Fibroblast of skin of left biceps (primary cell): Measurements from ENCODE around the gene BICRA.
"Not testable (repeated sequence)": the region's sequence is repeated elsewhere in the genome, so short reads cannot be mapped to it uniquely, and the experiment has no call there.

Experiments
- DNase-seq, 2 experiments: peaks; one replicate each; pipeline ENCODE4 v3.0.0-alpha.2; 2013; ENCODE audit warnings: low read depth in 2 of 2

Gene BICRA

DNA sequence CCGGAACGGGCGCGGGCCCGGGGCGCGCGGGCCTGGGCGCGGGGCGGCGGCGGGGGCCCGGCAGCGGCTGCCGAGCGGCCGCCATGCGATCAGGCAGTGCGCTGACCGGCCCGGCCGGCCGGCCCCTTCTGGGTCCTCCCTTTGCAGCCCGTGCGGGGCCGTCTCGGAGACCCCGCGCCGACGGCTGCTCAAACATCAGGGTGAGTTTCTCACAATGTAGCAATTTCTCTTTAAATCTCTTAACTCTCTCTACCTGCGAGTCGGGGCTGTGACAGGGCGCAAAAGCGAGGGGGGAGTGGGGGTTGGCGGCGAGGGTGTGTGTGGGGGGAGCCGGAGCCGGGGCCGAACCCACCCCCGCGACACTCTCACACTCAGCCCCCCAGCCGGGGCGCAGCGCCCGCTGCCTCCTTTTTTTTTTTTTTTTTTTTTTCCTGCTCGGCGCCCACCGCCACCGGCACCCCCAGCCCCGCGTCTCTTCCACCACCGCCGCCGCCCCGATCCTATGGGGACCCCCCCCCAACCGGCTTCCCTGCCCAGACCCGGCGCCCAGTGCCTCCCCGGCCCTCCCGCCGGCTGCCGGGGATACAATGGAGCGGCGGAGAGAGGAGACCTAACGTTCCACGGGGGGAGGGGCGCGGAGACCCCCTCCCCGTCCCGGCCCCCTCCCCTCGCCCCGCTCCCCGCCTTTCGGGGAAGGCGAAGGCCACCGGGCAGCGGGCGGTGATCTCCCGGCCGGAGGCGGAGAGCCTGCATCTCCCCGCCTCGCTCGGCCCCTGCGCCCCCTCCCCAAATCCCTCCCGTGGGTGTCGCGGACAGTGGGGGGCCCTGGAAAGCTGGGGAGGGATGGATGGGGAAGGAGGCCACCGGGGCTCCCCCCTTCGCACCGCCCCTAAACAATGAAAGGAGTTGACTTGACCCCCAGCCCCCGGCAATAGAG, at the start of gene BICRA:
Gene BICRA (plus strand): TSS at position 166 of the 937 bp plus-strand sequence. CDS start 64,441 bp downstream, outside the sequence.
- peak; percentile 56 to 63 for DNase-seq

DNA sequence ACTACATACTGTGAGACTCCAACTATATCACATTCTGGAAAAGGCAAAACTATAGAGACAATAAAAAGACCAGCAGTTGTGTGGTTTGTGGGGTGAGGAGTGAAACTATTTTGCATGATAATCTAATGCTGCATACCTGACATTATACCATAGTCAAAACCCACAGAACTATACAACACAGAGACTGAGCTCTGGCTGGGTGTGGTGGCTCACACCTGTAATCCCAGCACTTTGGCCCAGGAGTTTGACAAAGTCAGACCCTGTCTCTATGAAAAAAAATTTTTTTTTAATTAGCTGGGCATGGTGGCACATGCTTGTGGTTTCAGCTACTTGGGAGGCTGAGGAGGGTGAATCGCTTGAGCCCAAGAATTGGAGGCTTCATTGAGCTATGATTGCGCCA, 47.9 kb upstream of the BICRA start:
- no peak for DNase-seq

GRCh38 chr19:47561440-47562057, 47.4 kb upstream of the BICRA start:
- DNase-seq, result no peak

GRCh38 chr19:47564081-47564480, 44.9 kb upstream of the BICRA start:
- no peak for DNase-seq

GRCh38 chr19:47569331-47569730, 39.6 kb upstream of the BICRA start:
- no peak for DNase-seq

DNA sequence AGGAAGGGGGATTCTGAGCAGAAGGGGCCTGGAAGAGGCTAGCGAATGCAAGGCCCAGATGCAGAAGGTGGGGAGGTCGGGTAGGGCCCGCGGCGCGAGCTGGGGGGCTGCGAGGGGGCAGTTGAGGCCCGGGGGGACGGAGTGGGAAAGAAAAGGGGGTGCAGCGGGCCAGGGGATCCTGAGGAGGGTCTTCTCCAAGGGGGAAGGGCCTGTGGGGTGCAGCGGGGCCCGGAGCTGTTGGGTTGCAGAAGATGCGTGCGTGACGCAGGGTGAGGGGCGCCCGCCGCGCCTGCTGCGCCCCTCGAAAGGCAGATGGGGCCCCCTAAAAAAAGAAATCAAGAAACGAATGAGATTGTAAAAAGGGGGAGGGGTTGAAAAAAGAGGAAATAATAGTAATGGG, 36.3 kb upstream of the BICRA start:
- DNase-seq, result no peak

- peak; percentile 25 to 26 for DNase-seq
Measured at GRCh38 chr19:47573071-47574026, 35.6 kb upstream of the BICRA start, which contains the start of gene ZNF541. Gene ZNF541 (minus strand): TSS chr19:47573148. CDS start chr19:47555856, 17,292 bp downstream.

- no peak for DNase-seq
Measured at GRCh38 chr19:47580397-47580796, 28.5 kb upstream of the BICRA start.

- DNase-seq, result no peak
Measured at GRCh38 chr19:47581605-47582319, 27.2 kb upstream of the BICRA start.

GRCh38 chr19:47582320-47582909, 26.5 kb upstream of the BICRA start:
- DNase-seq, result peak; percentile 55 to 66

- not testable (repeated sequence) for DNase-seq
Measured at GRCh38 chr19:47583161-47583560, 25.8 kb upstream of the BICRA start.

- no peak for DNase-seq
Measured at GRCh38 chr19:47587295-47587694, 21.6 kb upstream of the BICRA start.

DNA sequence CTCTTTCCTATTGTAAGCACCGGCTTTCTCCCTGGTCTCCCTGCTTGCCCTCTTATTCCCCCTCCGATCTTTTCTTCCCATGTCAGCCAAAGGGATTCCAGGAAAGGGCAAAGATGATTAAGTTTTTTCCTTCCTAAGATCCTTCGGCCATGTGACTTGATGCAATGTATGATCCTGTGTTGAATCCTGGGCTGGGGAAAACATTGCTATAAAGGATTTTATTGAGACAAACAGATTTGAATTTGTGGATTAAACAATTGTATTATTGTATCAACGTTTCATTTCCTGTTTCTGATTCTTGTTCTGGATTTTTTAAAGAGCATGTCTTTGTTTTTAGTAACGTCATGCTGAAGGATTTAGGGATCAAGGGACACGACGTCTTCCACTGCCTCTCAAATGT, 19.1 kb upstream of the BICRA start:
- no peak for DNase-seq

- DNase-seq, result no peak
Measured at GRCh38 chr19:47593860-47594259, 15.1 kb upstream of the BICRA start.

DNA sequence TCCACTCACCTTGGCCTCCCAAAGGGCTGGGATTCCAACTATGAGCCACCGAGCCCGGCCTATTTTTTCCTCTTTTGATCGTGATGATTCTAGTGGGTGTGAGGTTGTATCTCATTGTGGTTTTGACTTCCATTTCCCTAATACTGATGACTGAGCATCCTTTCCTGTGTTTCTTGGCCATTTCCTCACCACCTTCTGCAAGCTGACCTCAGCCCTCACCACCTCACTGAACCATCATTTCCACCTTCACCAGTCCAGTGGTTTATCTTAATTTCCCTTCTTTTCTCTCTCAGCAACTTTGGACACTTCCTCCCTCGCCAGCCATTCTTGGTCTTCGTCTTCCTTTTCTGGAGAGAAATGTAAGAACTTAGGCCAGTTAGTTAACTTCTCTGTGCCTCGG, 13.0 kb upstream of the BICRA start:
- no peak for DNase-seq

DNA sequence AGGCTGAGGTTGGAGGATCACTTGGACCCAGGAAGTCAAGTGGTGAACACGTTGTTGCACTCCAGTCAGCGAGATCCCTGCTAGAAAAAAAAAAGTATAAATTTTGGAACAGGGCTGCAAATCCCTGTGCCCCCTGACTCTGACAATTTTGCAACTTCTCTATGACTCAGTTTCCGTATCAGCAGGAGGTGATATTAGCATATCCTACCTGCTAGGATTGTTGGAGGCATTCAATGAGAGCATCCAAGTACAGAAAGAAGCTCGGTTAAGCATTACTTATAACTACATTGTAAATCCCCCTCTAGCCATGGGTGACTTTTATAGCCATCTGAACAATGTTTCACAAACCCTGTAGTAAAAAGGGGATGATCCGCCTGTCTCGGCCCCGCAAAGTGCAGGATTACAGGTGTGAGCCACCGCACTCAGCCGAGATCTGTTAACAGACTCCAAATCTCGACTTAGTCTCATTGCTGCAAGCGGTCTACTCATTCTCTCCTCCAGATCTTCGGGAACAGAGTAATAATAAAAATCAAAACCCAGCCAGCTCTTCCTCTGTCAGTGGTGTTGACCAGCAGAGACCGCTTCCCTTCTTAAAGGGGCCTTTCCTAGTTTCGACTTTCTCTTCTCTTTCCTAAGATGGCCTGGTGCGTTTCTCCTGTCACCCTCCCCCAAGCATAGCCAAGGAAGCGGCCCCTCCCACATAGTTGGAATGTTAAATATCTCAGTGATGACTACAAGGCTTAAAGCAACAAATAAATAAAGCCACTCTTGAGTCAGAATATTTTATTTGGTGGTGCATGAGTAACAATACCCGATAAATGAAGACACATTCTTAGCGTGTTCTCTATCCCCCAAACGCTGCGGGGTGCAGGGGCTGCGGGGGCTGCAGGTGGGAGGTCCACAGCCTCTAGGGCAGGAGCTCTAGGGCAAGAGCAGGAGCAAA, 10.3 kb upstream of the BICRA start:
- peak; percentile 86 to 87 for DNase-seq

DNA sequence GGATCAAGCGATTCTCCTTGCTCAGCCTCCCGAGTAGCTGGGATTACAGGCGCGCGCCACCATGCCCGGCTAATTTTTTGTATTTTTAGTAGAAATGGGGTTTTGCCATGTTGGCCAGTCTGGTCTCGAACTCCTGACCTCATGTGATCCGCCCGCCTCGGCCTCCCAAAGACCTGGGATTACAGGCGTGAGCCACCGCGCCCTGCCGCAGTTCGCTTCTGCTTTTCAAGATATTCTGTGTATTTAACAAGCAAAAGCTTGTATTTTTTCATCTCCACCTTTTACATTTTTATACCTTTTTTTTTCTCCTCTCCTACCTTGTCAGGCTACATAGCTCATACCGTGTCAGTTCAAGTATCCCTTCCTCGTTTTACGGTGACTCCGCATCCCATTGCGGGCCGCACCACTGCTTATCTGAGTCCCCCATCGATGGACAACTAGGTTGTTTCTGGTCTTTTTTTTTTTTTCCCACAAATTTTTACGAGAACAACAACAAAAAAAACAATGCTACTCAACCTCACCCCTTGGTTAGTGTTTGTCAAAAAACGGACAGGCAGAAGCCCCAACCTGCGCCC, 9.2 kb upstream of the BICRA start:
- DNase-seq, result not testable (repeated sequence)

GRCh38 chr19:47600246-47601179, 8.4 kb upstream of the BICRA start:
- DNase-seq, result peak; percentile 97
